Thyroid gland (tissue), 4 donors: ENCODE measurements around the gene MAGEC3. TPM values are rescaled to one million over a fixed set of nuclear protein-coding genes. Genes with fewer than 3 reads are reported as not detected.

Source experiments
- DNase-seq, 2 donors: peaks; one replicate each; pipeline ENCODE4 v3.0.0-alpha.2; 2019
- H3K27ac ChIP-seq, 3 donors: fragments of 200-600 bp; sonication (generic); 1 replicate in 2 of 3; 2 replicates in 1 of 3; pipeline ENCODE4 v1.5.1; 2016 to 2019; ENCODE audit warnings: mild to moderate bottlenecking in 1 of 3, moderate library complexity in 1 of 3
- H3K27me3 ChIP-seq: fragments of 200-600 bp; sonication (generic); one replicate; pipeline ENCODE4 v1.5.1; 2019
- H3K36me3 ChIP-seq, 2 donors: fragments of 200-600 bp; sonication (generic); one replicate each; pipeline ENCODE4 v1.5.1; 2016 to 2019
- H3K4me1 ChIP-seq, 2 donors: fragments of 200-600 bp; sonication (generic); one replicate each; pipeline ENCODE4 v1.5.1; 2017 to 2019
- H3K4me3 ChIP-seq, 3 donors: fragments of 200-600 bp; sonication (generic); replicated peaks in 1 of 3; 1 replicate in 2 of 3; 2 replicates in 1 of 3; pipeline ENCODE4 v1.5.1; 2016; ENCODE audit warnings: mild to moderate bottlenecking in 1 of 3
- H3K9me3 ChIP-seq: fragments of 200-600 bp; sonication (generic); one replicate; pipeline ENCODE4 v1.5.1; 2017
- POLR2A ChIP-seq, 2 donors: fragments of 450-650 bp; IDR thresholded peaks; one replicate each; pipeline ENCODE4 v1.6.1; 2017; ENCODE audit warnings: antibody characterized with exemption in 2 of 2, mild to moderate bottlenecking in 2 of 2, moderate library complexity in 1 of 2
- WGBS, 2 donors: methylation state at CpG; one replicate each; pipeline ENCODE4 v1.1.5; 2017; 5-methylcytosine and 5-hydroxymethylcytosine counted together
- intact Hi-C: fragments of 100-400 bp; cut with DNase I; formaldehyde crosslinking; loops from one replicate; pipeline ENCODE4 v1.15.1; 2023
- total RNA-seq, 4 donors: library from RNA; depleted of rRNA; stranded (reverse); fragments of >200 nt; gene quantifications; one replicate each; pipeline ENCODE4 v1.2.3, GENCODE V29; 2016
- TF ChIP-seq, protein P1 (sequence below), 6 experiments: fragments of 200-600 bp in 3 of 6; fragments of 450-650 bp in 3 of 6; sonication (generic) in 3 of 6; IDR thresholded peaks; one replicate each; pipeline ENCODE4 v1.5.1; 2016 to 2019; ENCODE audit warnings: antibody characterized with exemption in 6 of 6, mild to moderate bottlenecking in 2 of 6, inconsistent platforms in 1 of 6, moderate library complexity in 1 of 6

MAGEC3 gene
- total RNA-seq, 4 donors from 2014 or later: 0.71 TPM; not detected in 3

DNA sequence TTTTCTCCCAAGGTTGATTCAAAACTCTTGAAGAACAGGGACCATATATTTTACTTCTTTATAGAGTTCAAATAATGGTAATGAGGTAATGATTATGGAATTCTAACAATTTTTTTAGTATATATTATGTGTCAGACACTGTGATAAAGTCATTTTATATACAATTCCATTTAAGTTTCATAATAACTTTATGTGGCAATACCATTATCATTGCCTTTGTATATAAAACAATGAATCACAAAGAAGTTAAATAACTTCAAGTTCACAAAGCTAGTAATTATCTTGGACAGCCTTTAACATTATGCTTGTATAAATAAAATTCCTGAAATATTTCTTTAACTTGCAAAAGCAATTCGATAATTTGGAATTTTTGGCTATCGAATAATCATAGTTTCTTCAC, 86.2 kb downstream of the MAGEC3 start:
- TF ChIP-seq POLR2A (IDR thresholded peaks at IDR 0.05): no peak
- TF ChIP-seq, protein P1, sequence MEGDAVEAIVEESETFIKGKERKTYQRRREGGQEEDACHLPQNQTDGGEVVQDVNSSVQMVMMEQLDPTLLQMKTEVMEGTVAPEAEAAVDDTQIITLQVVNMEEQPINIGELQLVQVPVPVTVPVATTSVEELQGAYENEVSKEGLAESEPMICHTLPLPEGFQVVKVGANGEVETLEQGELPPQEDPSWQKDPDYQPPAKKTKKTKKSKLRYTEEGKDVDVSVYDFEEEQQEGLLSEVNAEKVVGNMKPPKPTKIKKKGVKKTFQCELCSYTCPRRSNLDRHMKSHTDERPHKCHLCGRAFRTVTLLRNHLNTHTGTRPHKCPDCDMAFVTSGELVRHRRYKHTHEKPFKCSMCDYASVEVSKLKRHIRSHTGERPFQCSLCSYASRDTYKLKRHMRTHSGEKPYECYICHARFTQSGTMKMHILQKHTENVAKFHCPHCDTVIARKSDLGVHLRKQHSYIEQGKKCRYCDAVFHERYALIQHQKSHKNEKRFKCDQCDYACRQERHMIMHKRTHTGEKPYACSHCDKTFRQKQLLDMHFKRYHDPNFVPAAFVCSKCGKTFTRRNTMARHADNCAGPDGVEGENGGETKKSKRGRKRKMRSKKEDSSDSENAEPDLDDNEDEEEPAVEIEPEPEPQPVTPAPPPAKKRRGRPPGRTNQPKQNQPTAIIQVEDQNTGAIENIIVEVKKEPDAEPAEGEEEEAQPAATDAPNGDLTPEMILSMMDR (IDR thresholded peaks at IDR 0.05): no peak
- Histone ChIP-seq H3K27ac (no peak overlapping the region), H3K27me3 (no peaks in the 10 kb centered on the region), H3K36me3 (no peaks in the 10 kb centered on the region), H3K4me1 (no peaks in the 10 kb centered on the region), H3K9me3 (no peaks in the 10 kb centered on the region), H3K4me3 (no peak overlapping the region)
- no peak for DNase-seq
- intact Hi-C loops: no loop called here
- WGBS, 2 donors: 92 to 94% methylated on average over 2 of the region's 2 CpGs

- DNase-seq: no peak
- H3K4me1 ChIP-seq: no peaks in the 10 kb centered on the region
- WGBS, 2 donors: 68 to 78% methylated on average over 3 of the region's 3 CpGs
- TF ChIP-seq, protein P1 (IDR thresholded peaks at IDR 0.05): no peak
- TF ChIP-seq POLR2A (IDR thresholded peaks at IDR 0.05): no peak
- no peak overlapping the region for H3K4me3 ChIP-seq
- intact Hi-C loops: no loop called here
- H3K27me3 ChIP-seq: no peaks in the 10 kb centered on the region
- H3K36me3 ChIP-seq: no peaks in the 10 kb centered on the region
- no peak overlapping the region for H3K27ac ChIP-seq
- no peaks in the 10 kb centered on the region for H3K9me3 ChIP-seq
Observed at GRCh38 chrX:141928432-141928831, 90.3 kb downstream of the MAGEC3 start.

GRCh38 chrX:141934059-141934641, 96.0 kb downstream of the MAGEC3 start:
- intact Hi-C loops: no loop called here
- TF ChIP-seq, protein P1 (IDR thresholded peaks at IDR 0.05): no peak
- no peak for TF ChIP-seq POLR2A (IDR thresholded peaks at IDR 0.05)
- no peaks in the 10 kb centered on the region for H3K4me1 ChIP-seq
- no peaks in the 10 kb centered on the region for H3K27me3 ChIP-seq
- no peaks in the 10 kb centered on the region for H3K36me3 ChIP-seq
- DNase-seq: no peak
- 66 to 82% methylated on average over 2 of the region's 2 CpGs for WGBS, 2 donors
- no peak overlapping the region for H3K4me3 ChIP-seq
- H3K27ac ChIP-seq: no peak overlapping the region
- no peaks in the 10 kb centered on the region for H3K9me3 ChIP-seq

DNA sequence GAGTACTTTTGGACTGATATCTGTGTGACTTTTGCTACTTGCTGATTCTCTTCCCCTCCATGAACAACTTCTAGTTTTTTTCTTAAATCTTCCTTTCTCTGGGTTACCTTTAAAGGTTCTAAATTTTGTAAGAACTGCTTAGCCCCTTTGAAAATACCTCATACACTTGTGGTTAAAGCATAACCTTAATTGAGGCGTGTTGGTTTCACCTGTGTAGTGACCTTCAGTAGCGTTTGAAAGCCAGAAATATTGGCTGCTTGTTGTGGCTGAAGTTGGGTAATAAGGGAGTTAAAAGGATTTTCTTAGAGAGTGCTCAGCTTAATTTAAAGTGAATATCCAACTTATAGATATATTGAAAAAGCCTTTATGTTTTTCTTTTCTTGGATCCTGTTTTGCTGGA, 97.5 kb downstream of the MAGEC3 start:
- DNase-seq: no peak
- H3K9me3 ChIP-seq: no peaks in the 10 kb centered on the region
- H3K4me3 ChIP-seq: no peak overlapping the region
- no peaks in the 10 kb centered on the region for H3K36me3 ChIP-seq
- H3K4me1 ChIP-seq: no peaks in the 10 kb centered on the region
- intact Hi-C loops: no loop called here
- no peak overlapping the region for H3K27ac ChIP-seq
- WGBS, 2 donors: 91 to 98% methylated on average over 2 of the region's 2 CpGs
- no peaks in the 10 kb centered on the region for H3K27me3 ChIP-seq
- TF ChIP-seq, protein P1 (IDR thresholded peaks at IDR 0.05): no peak
- no peak for TF ChIP-seq POLR2A (IDR thresholded peaks at IDR 0.05)

GRCh38 chrX:141936080-141936479, 98.0 kb downstream of the MAGEC3 start:
- WGBS, 2 donors: 73 to 75% methylated on average over 1 of the region's 1 CpG
- Histone ChIP-seq H3K9me3 (no peaks in the 10 kb centered on the region), H3K27me3 (no peaks in the 10 kb centered on the region), H3K27ac (no peak overlapping the region), H3K4me1 (no peaks in the 10 kb centered on the region), H3K36me3 (no peaks in the 10 kb centered on the region), H3K4me3 (no peak overlapping the region)
- intact Hi-C loops: no loop called here
- no peak for DNase-seq
- TF ChIP-seq, protein P1 (IDR thresholded peaks at IDR 0.05): no peak
- TF ChIP-seq POLR2A (IDR thresholded peaks at IDR 0.05): no peak
